Neuronal stem cell (in vitro differentiated cells): Measurements from ENCODE around the gene PLAGL1.
"Not testable (repeated sequence)": the region's sequence is repeated elsewhere in the genome, so short reads cannot be mapped to it uniquely, and the experiment has no call there.

Source experiments
- DNase-seq: peaks from one replicate; pipeline ENCODE4 v3.0.0-alpha.2; 2013; ENCODE audit warnings: low spot score
- H2AFZ ChIP-seq: one replicate; pipeline ENCODE4 v1.6.1; 2013; ENCODE audit warnings: mild to moderate bottlenecking, low read length, inconsistent platforms
- H2AK5ac ChIP-seq: 2 replicates; pipeline ENCODE4 v1.6.1; 2013; ENCODE audit warnings: low read depth, mild to moderate bottlenecking, inconsistent platforms, low read length, moderate library complexity, mixed read lengths
- H2BK120ac ChIP-seq: 2 replicates; pipeline ENCODE4 v1.6.1; 2013; ENCODE audit warnings: low read depth, mild to moderate bottlenecking, inconsistent platforms, low read length, moderate library complexity, mixed read lengths
- H2BK12ac ChIP-seq: one replicate; pipeline ENCODE4 v1.6.1; 2013; ENCODE audit warnings: low read length, inconsistent platforms
- H2BK15ac ChIP-seq: 2 replicates; pipeline ENCODE4 v1.6.1; 2013; ENCODE audit warnings: mild to moderate bottlenecking, low read length, inconsistent platforms, mixed read lengths
- H2BK5ac ChIP-seq: one replicate; pipeline ENCODE4 v1.6.1; 2013; ENCODE audit warnings: inconsistent platforms, mild to moderate bottlenecking, low read length, moderate library complexity
- H3K14ac ChIP-seq: one replicate; pipeline ENCODE4 v1.6.1; 2013; ENCODE audit warnings: low read length, inconsistent platforms
- H3K18ac ChIP-seq: 2 replicates; pipeline ENCODE4 v1.6.1; 2013; ENCODE audit warnings: low read length, inconsistent platforms
- H3K23ac ChIP-seq: 2 replicates; pipeline ENCODE4 v1.6.1; 2013; ENCODE audit warnings: low read depth, mild to moderate bottlenecking, mixed read lengths, low read length, inconsistent platforms; ENCODE audit not compliant: poor library complexity
- H3K27ac ChIP-seq: replicated peaks from 3 replicates; pipeline ENCODE4 v1.5.1; 2013; ENCODE audit warnings: low read length, inconsistent platforms
- H3K27me3 ChIP-seq, 3 experiments: 2 replicates each; pipeline ENCODE4 v1.6.1; 2013; ENCODE audit warnings: low read length in 3 of 3, mild to moderate bottlenecking in 2 of 3, inconsistent platforms in 1 of 3, low read depth in 1 of 3, mixed read lengths in 1 of 3, moderate library complexity in 1 of 3; ENCODE audit not compliant: control insufficient read depth in 3 of 3, insufficient read depth in 3 of 3
- H3K36me3 ChIP-seq, 2 donors: replicated peaks in 1 of 2; 2 replicates each; pipeline ENCODE4 v1.6.1; 2013; ENCODE audit warnings: low read length in 2 of 2; ENCODE audit not compliant: control insufficient read depth in 2 of 2, insufficient read depth in 2 of 2
- H3K4ac ChIP-seq: 2 replicates; pipeline ENCODE4 v1.6.1; 2013; ENCODE audit warnings: inconsistent platforms, mild to moderate bottlenecking, low read length, moderate library complexity
- H3K4me1 ChIP-seq, 2 donors: 1 replicate in 1 of 2; 2 replicates in 1 of 2; pipeline ENCODE4 v1.6.1; 2013; ENCODE audit warnings: low read length in 2 of 2, low read depth in 1 of 2; ENCODE audit not compliant: control insufficient read depth in 2 of 2, insufficient read depth in 1 of 2
- H3K4me2 ChIP-seq: one replicate; pipeline ENCODE4 v1.6.1; 2013; ENCODE audit warnings: mild to moderate bottlenecking, low read length, inconsistent platforms; ENCODE audit not compliant: insufficient read depth, poor library complexity, severe bottlenecking
- H3K4me3 ChIP-seq, 2 donors: 2 replicates each; pipeline ENCODE4 v1.5.1; 2013; ENCODE audit warnings: low read length in 2 of 2, mild to moderate bottlenecking in 2 of 2, inconsistent platforms in 1 of 2, moderate library complexity in 1 of 2
- H3K79me1 ChIP-seq: one replicate; pipeline ENCODE4 v1.6.1; 2013; ENCODE audit warnings: low read depth, mild to moderate bottlenecking, inconsistent platforms, low read length, moderate library complexity
- H3K9ac ChIP-seq: one replicate; pipeline ENCODE4 v1.6.1; 2013; ENCODE audit warnings: mild to moderate bottlenecking, low read depth, low read length, inconsistent platforms; ENCODE audit not compliant: poor library complexity
- H3K9me3 ChIP-seq, 2 donors: replicated peaks in 1 of 2; 2 replicates each; pipeline versions ENCODE3 to v1.6.1; 2013; ENCODE audit warnings: low read length in 2 of 2, mild to moderate bottlenecking in 2 of 2, inconsistent platforms in 1 of 2, low read depth in 1 of 2, mixed read lengths in 1 of 2, moderate library complexity in 1 of 2; ENCODE audit not compliant: control insufficient read depth in 2 of 2, insufficient read depth in 1 of 2
- H4K8ac ChIP-seq: one replicate; pipeline ENCODE4 v1.6.1; 2013; ENCODE audit warnings: low read depth, mild to moderate bottlenecking, inconsistent platforms, low read length, moderate library complexity
- H4K91ac ChIP-seq: one replicate; pipeline ENCODE4 v1.6.1; 2013; ENCODE audit warnings: low read length, low read depth, mild to moderate bottlenecking, inconsistent platforms; ENCODE audit not compliant: poor library complexity
- WGBS, 2 donors: extraction: QIAGEN DNeasy Blood & Tissue Kit; methylation state at CpG; one replicate each; pipeline ENCODE4 v1.1.7; 2013; ENCODE audit warnings: missing lambda C conversion rate in 2 of 2, mixed read lengths in 1 of 2; ENCODE audit not compliant: insufficient read length in 2 of 2, insufficient replicate concordance in 1 of 2; ENCODE audit errors: extremely low coverage in 2 of 2; 5-methylcytosine and 5-hydroxymethylcytosine counted together

Gene PLAGL1

DNA sequence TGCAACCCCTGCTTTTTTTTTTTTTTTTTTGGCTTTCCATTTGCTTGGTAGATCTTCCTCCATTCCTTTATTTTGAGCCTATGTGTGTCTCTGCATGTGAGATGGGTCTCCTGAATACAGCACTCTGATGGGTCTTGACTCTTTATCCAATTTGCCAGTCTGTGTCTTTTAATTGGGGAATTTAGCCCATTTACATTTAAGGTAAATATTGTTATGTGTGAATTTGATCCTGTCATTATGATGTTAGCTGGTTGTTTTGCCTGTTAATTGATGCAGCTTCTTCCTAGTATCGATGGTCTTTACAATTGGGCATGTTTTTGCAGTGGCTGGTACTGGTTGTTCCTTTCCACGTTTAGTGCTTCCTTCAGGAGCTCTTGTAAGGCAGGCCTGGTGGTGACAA lies 36.9 kb upstream of the PLAGL1 start:
- H2BK12ac ChIP-seq, H3K4ac ChIP-seq, H3K4me1 ChIP-seq, H3K23ac ChIP-seq, H4K91ac ChIP-seq, H3K18ac ChIP-seq, H3K14ac ChIP-seq, H3K9ac ChIP-seq, H3K36me3 ChIP-seq, H2AFZ ChIP-seq, H3K4me2 ChIP-seq, H4K8ac ChIP-seq, H2AK5ac ChIP-seq, H3K79me1 ChIP-seq, H2BK120ac ChIP-seq, H2BK5ac ChIP-seq, H3K27ac ChIP-seq, H3K27me3 ChIP-seq, H2BK15ac ChIP-seq, H3K9me3 ChIP-seq, H3K4me3 ChIP-seq, DNase-seq: not testable (repeated sequence)
- WGBS, 2 donors, result no CpG with 5 or more reads among the region's 2 CpGs

DNA sequence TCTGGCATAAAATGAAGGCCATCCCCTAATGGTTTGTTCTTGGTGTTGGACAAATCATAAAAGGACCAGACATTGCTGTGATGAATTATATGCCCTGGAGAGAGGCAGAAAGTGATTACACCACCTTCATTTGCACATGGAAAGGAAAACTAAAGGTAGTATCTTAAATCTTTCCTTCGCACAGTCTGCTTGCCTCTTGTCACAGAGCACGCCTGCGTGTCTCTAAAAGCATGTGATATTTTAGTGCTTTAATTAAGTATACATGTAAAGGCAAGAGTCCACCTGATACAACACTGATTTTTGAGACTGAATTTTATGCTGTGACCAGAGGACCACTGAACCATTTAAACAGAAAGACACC lies 28.8 kb upstream of the PLAGL1 start:
- no peak overlapping the region for H2AK5ac ChIP-seq
- no CpG with 5 or more reads among the region's 3 CpGs for WGBS, 2 donors
- no peak overlapping the region for H3K14ac ChIP-seq
- H3K4me2 ChIP-seq, result no peak overlapping the region
- no peak for DNase-seq
- H3K4me3 ChIP-seq, result no peak overlapping the region
- H3K4ac ChIP-seq, result no peak overlapping the region
- H3K9me3 ChIP-seq, result peaks cover 0 to 8% of the 10 kb centered on the region in 2 donors
- no peak overlapping the region for H2BK12ac ChIP-seq
- no peak overlapping the region for H2BK15ac ChIP-seq
- H3K36me3 ChIP-seq, result no peaks in the 10 kb centered on the region
- H3K4me1 ChIP-seq, result peaks cover 0 to 3% of the 10 kb centered on the region in 2 donors
- no peak overlapping the region for H3K9ac ChIP-seq
- H3K23ac ChIP-seq, result no peak overlapping the region
- H4K91ac ChIP-seq, result no peak overlapping the region
- no peak overlapping the region for H4K8ac ChIP-seq
- H3K27ac ChIP-seq, result no peak overlapping the region
- no peak overlapping the region for H2BK5ac ChIP-seq
- H3K79me1 ChIP-seq, result no peaks in the 10 kb centered on the region
- H2BK120ac ChIP-seq, result no peak overlapping the region
- H3K27me3 ChIP-seq, result no peaks in the 10 kb centered on the region
- H2AFZ ChIP-seq, result peak overlapping the region; percentile 83
- H3K18ac ChIP-seq, result no peak overlapping the region

DNA sequence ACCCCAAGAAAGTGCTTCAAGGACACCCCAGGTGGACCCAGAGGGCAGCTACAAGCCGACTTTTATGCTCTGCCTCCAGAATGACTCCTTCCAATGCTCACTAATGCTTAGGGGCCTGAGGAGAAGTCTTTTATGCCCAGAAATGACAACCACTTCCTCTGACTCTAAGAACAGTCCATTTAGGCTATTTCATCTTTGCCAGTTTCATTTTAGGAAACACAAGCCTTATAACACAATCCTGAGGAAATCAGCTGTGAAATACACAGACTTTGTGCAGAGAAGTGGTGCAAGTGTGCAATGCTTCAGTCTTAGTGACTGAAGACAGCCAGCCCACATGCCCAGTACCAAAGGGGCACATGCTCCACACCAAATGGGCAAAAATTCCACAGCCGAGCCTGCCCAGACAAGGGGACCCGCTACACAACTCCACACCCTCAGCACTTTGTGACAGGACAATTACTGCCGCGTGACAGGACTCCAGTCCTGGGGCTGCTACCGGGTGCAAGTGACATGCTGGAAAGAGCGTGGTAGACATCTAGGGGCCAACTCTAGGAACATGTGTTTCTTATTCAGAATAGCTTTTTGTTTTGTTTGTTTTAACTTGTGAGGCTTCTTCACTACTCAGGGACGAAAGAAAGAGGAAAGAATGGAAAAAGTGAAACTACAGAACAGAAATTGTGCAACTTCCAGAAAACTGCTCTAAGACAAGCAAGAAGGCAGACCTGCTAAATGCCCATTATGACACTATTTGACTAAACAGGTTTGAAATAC lies 28.2 kb upstream of the PLAGL1 start:
- Histone ChIP-seq H3K4me1 (peaks cover 0 to 3% of the 10 kb centered on the region in 2 donors), H2BK5ac (no peak overlapping the region), H2AK5ac (no peak overlapping the region), H3K4ac (no peak overlapping the region), H3K18ac (no peak overlapping the region), H3K14ac (no peak overlapping the region), H4K8ac (no peak overlapping the region), H2BK12ac (no peak overlapping the region), H3K27me3 (no peaks in the 10 kb centered on the region), H2AFZ (peak overlapping the region; percentile 83), H3K79me1 (no peaks in the 10 kb centered on the region), H2BK120ac (no peak overlapping the region), H3K9ac (no peak overlapping the region), H3K36me3 (no peaks in the 10 kb centered on the region), H2BK15ac (no peak overlapping the region), H3K23ac (no peak overlapping the region), H3K4me2 (no peak overlapping the region), H3K27ac (no peak overlapping the region), H4K91ac (no peak overlapping the region), H3K4me3 (no peak overlapping the region), H3K9me3 (peaks cover 0 to 8% of the 10 kb centered on the region in 2 donors)
- no CpG with 5 or more reads among the region's 8 CpGs for WGBS, 2 donors
- DNase-seq, result peak; percentile 9

DNA sequence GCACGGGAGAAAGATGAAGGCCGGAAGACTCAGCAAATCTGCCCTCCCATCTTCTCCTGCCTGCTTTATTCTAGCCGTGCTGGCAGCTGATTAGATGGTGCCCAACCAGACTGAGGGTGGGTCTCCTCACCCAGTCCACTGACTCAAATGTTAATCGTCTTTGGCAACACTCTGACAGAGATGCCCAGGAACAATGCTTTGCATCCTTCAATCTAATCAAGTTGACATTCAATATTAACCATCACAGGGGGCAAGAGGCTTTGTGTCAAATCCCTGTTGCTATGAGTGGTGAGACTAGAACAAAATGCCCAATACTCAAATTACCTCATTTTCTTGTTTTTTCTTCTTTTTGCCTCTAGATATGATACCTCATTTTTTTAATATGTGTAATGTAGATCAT lies 27.4 kb upstream of the PLAGL1 start:
- no peak overlapping the region for H2BK120ac ChIP-seq
- no peak overlapping the region for H3K23ac ChIP-seq
- H3K79me1 ChIP-seq, result no peaks in the 10 kb centered on the region
- peaks cover 0 to 3% of the 10 kb centered on the region in 2 donors for H3K4me1 ChIP-seq
- no peak overlapping the region for H4K8ac ChIP-seq
- no peak overlapping the region for H2AK5ac ChIP-seq
- no peak overlapping the region for H3K9ac ChIP-seq
- H3K14ac ChIP-seq, result no peak overlapping the region
- no peak overlapping the region for H2BK5ac ChIP-seq
- H3K4me2 ChIP-seq, result no peak overlapping the region
- H4K91ac ChIP-seq, result no peak overlapping the region
- H2BK12ac ChIP-seq, result no peak overlapping the region
- H2BK15ac ChIP-seq, result no peak overlapping the region
- H2AFZ ChIP-seq, result no peak overlapping the region
- no peak overlapping the region for H3K27ac ChIP-seq
- H3K18ac ChIP-seq, result no peak overlapping the region
- no peak overlapping the region for H3K4ac ChIP-seq
- no peak overlapping the region for H3K4me3 ChIP-seq
- WGBS, 2 donors, result no CpG with 5 or more reads among the region's 4 CpGs
- no peaks in the 10 kb centered on the region for H3K36me3 ChIP-seq
- no peaks in the 10 kb centered on the region for H3K27me3 ChIP-seq
- H3K9me3 ChIP-seq, result peaks cover 0 to 8% of the 10 kb centered on the region in 2 donors
- DNase-seq, result no peak
